ENCODE data around the gene TEC.

- TF ChIP-seq CTCF (conservative IDR thresholded peaks at IDR 0.05; ENCODE audit: low read length) = no peak
- TF ChIP-seq EZH2phosphoT487 (IDR thresholded peaks at IDR 0.05; ENCODE audit: borderline replicate concordance) = no peak
These were observed 113.2 kb downstream of the TEC start for GRCh38 chr4:48156423-48156822.

Measured in Loucy (cell line).